ENCODE data around the gene CDC42BPB.

GRCh38 chr14:102968306-102968705 lies 89.0 kb downstream of the CDC42BPB start:
- TF ChIP-seq CTCF (IDR thresholded peaks at IDR 0.05) (no peak), POLR2AphosphoS5 (IDR thresholded peaks at IDR 0.05) (no peak), POLR2A (IDR thresholded peaks at IDR 0.05) (no peak)

Data from breast epithelium (tissue), 3 donors.